ENCODE results near the gene RHOD. TPM values are rescaled to one million over a fixed set of nuclear protein-coding genes. Genes with fewer than 3 reads are reported as not detected.

The RHOD gene
- polyA plus RNA-seq, 1 donor from 2014 or later: not detected

GRCh38 chr11:67051945-67052488 is 4.6 kb upstream of the RHOD start:
- Histone ChIP-seq H3K79me2 (replicated peaks; ENCODE audit: insufficient read depth, low read length) (no peaks in the 10 kb centered on the region), H3K27me3 (ENCODE audit: insufficient read depth, low read depth, low read length) (peaks cover 11% of the 10 kb centered on the region), H3K9me3 (ENCODE audit: low read length) (no peaks in the 10 kb centered on the region), H4K20me1 (ENCODE audit: insufficient read depth) (no peaks in the 10 kb centered on the region), H2AFZ (ENCODE audit: low read depth, low read length) (no peak overlapping the region), H3K4me3 (ENCODE audit: low read length) (no peak overlapping the region), H3F3A (ENCODE audit: insufficient read depth, low read length, poor library complexity, severe bottlenecking) (no peaks in the 10 kb centered on the region), H3K27ac (ENCODE audit: low read length) (no peak overlapping the region), H3K4me2 (ENCODE audit: low read length) (no peak overlapping the region), H3K36me3 (ENCODE audit: insufficient read depth, low read length) (no peaks in the 10 kb centered on the region), H3K9me2 (ENCODE audit: insufficient read depth, low read length) (no peaks in the 10 kb centered on the region), H3K9ac (ENCODE audit: low read length) (no peak overlapping the region)
- TF ChIP-seq CTCF (IDR thresholded peaks at IDR 0.05; ENCODE audit: poor library complexity, severe bottlenecking): no peak
- TF ChIP-seq SMC3 (conservative IDR thresholded peaks at IDR 0.05; ENCODE audit: poor library complexity): no peak
- no peak for TF ChIP-seq REST (IDR thresholded peaks at IDR 0.05; ENCODE audit: borderline replicate concordance)
- no peak for TF ChIP-seq MXI1 (conservative IDR thresholded peaks at IDR 0.05; ENCODE audit: poor library complexity, severe bottlenecking)
- TF ChIP-seq TAF1 (IDR thresholded peaks at IDR 0.05; ENCODE audit: low read depth): no peak
- TF ChIP-seq POLR2AphosphoS5 (IDR thresholded peaks at IDR 0.05): no peak
- no peak for TF ChIP-seq EP300 (conservative IDR thresholded peaks at IDR 0.05; ENCODE audit: poor library complexity, severe bottlenecking)
- no peak for TF ChIP-seq EZH2 (IDR thresholded peaks at IDR 0.05; ENCODE audit: borderline replicate concordance, insufficient read depth, low read length, poor library complexity, severe bottlenecking)
- no peak for TF ChIP-seq RAD21 (conservative IDR thresholded peaks at IDR 0.05)

GRCh38 chr11:67052891-67053290 is 3.8 kb upstream of the RHOD start:
- Histone ChIP-seq H3K4me3 (ENCODE audit: low read length) (no peak overlapping the region), H3K9ac (ENCODE audit: low read length) (no peak overlapping the region), H3K4me2 (ENCODE audit: low read length) (no peak overlapping the region), H3K9me2 (ENCODE audit: insufficient read depth, low read length) (no peaks in the 10 kb centered on the region), H3K79me2 (replicated peaks; ENCODE audit: insufficient read depth, low read length) (no peaks in the 10 kb centered on the region), H3K27ac (ENCODE audit: low read length) (no peak overlapping the region), H3K9me3 (ENCODE audit: low read length) (no peaks in the 10 kb centered on the region), H3K36me3 (ENCODE audit: insufficient read depth, low read length) (no peaks in the 10 kb centered on the region), H3F3A (ENCODE audit: insufficient read depth, low read length, poor library complexity, severe bottlenecking) (no peaks in the 10 kb centered on the region), H2AFZ (ENCODE audit: low read depth, low read length) (no peak overlapping the region), H4K20me1 (ENCODE audit: insufficient read depth) (no peaks in the 10 kb centered on the region), H3K27me3 (ENCODE audit: insufficient read depth, low read depth, low read length) (peaks cover 14% of the 10 kb centered on the region)
- no peak for TF ChIP-seq REST (IDR thresholded peaks at IDR 0.05; ENCODE audit: borderline replicate concordance)
- no peak for TF ChIP-seq TAF1 (IDR thresholded peaks at IDR 0.05; ENCODE audit: low read depth)
- TF ChIP-seq RAD21 (conservative IDR thresholded peaks at IDR 0.05): no peak
